Omental fat pad (tissue), 4 donors: ENCODE measurements around the gene ARL17B. TPM values are rescaled to one million over a fixed set of nuclear protein-coding genes. Genes with fewer than 3 reads are reported as not detected.
A peak's percentile ranks its signal among the peaks of the same experiment; 100 is the strongest.
"Not testable (repeated sequence)": the region's sequence is repeated elsewhere in the genome, so short reads cannot be mapped to it uniquely, and the experiment has no call there.

ENCODE experiments used
- ATAC-seq: fragments of 150-250 bp; one replicate; pipeline ENCODE4 v1.9.1; 2016; ENCODE audit warnings: mild to moderate bottlenecking, moderate library complexity; ENCODE audit not compliant: low FRiP score
- DNase-seq: peaks from one replicate; pipeline ENCODE4 v3.0.0-alpha.2; 2019; ENCODE audit warnings: low spot score
- CTCF ChIP-seq, 3 donors: fragments of 450-650 bp; IDR thresholded peaks; one replicate each; pipeline ENCODE4 v1.5.1; 2016 to 2017; ENCODE audit warnings: antibody characterized with exemption in 3 of 3, mild to moderate bottlenecking in 3 of 3, moderate library complexity in 2 of 3
- total RNA-seq, 4 donors: library from RNA; depleted of rRNA; stranded (reverse); fragments of >200 nt; gene quantifications; one replicate each; pipeline ENCODE4 v1.1.0, GENCODE V29; 2016

ARL17B gene
- total RNA-seq, 4 donors from 2014 or later = 7.0 to 19.4 (median 10.7) TPM

GRCh38 chr17:46273541-46274236, 87.9 kb downstream of the ARL17B start:
- no peak for TF ChIP-seq CTCF (IDR thresholded peaks at IDR 0.05)
- ATAC-seq = no peak

GRCh38 chr17:46270032-46270431, 91.5 kb downstream of the ARL17B start:
- no peak for TF ChIP-seq CTCF (IDR thresholded peaks at IDR 0.05)
- no peak for DNase-seq
- no peak for ATAC-seq

More at GRCh38 chr17:46273541-46274236, 87.9 kb downstream of the ARL17B start:
- DNase-seq = no peak

GRCh38 chr17:46266656-46267544, 94.7 kb downstream of the ARL17B start:
- DNase-seq = peak; percentile 29
- peak; percentile 97 for ATAC-seq
- TF ChIP-seq CTCF (IDR thresholded peaks at IDR 0.05) = no peak

- not testable (repeated sequence) for DNase-seq
Observed at GRCh38 chr17:46266063-46266655, 95.4 kb downstream of the ARL17B start.

GRCh38 chr17:46264456-46265198, 96.9 kb downstream of the ARL17B start:
- no peak for ATAC-seq
- TF ChIP-seq CTCF (IDR thresholded peaks at IDR 0.05) = no peak
- DNase-seq = no peak

More at GRCh38 chr17:46266063-46266655, 95.4 kb downstream of the ARL17B start:
- not testable (repeated sequence) for ATAC-seq

GRCh38 chr17:46262271-46262670, 99.3 kb downstream of the ARL17B start:
- ATAC-seq (no peak), DNase-seq (no peak)
- TF ChIP-seq CTCF (IDR thresholded peaks at IDR 0.05) = no peak

- DNase-seq = not testable (repeated sequence)
- ATAC-seq = peak; percentile 87
Observed at GRCh38 chr17:46259845-46260661, 101.5 kb downstream of the ARL17B start.

GRCh38 chr17:46256369-46256768, 105.2 kb downstream of the ARL17B start:
- not testable (repeated sequence) for DNase-seq, ATAC-seq

GRCh38 chr17:46254215-46254614, 107.4 kb downstream of the ARL17B start:
- ATAC-seq, DNase-seq: not testable (repeated sequence)

- DNase-seq = peak; percentile 33
- peak; percentile 62 for ATAC-seq
Observed at GRCh38 chr17:46253722-46254121, 107.8 kb downstream of the ARL17B start.

GRCh38 chr17:46252804-46253203, 108.8 kb downstream of the ARL17B start:
- not testable (repeated sequence) for ATAC-seq

More at GRCh38 chr17:46252804-46253203, 108.8 kb downstream of the ARL17B start:
- DNase-seq = not testable (repeated sequence)
